HG03457 (cell line): ENCODE data around the gene TJP2.
A peak's percentile ranks its signal among the peaks of the same experiment; 100 is the strongest.

ENCODE experiments used
- ATAC-seq: cut with Tn5 transposase; IDR thresholded peaks from one replicate; pipeline ENCODE4 v1.9.1; 2021; ENCODE audit warnings: moderate number of reproducible peaks; ENCODE audit not compliant: unreplicated experiment

TJP2 gene

DNA sequence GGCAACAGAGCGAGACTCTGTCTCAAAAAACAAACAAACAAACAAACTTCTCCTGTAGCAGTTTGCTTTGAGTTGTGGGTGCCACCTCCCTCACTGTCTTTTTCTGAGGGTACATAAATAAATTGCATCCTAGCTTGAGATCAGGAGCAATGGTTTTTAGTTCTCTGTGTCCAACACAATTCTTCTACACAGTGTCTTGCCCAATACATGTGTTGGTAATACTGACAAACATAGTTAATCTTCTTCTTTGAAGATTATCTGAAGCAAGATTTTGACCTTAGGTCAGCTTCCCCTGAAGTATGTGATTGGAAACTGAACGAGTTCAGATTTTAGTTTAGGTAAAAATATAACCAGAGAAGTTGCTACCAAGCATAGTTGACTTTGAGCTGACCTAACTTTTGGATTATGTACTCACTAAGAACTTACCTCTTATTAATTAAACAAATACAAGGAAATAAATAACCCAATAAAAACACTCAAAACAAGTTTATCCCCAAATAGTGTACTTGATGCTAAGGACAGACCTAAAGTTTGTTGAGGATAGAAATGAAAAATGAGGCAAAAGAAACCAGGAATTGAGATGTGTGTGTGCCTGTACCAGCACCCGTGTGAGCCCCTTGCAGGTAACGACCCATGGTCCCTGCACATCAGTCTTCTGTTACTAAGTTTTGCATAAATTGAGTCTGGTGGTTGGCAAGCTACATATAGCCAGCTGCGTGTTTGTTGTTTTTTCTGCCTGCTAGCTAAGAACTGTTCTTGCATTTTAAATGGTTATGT lies 16.2 kb downstream of the TJP2 start:
- peak; percentile 64 for ATAC-seq

DNA sequence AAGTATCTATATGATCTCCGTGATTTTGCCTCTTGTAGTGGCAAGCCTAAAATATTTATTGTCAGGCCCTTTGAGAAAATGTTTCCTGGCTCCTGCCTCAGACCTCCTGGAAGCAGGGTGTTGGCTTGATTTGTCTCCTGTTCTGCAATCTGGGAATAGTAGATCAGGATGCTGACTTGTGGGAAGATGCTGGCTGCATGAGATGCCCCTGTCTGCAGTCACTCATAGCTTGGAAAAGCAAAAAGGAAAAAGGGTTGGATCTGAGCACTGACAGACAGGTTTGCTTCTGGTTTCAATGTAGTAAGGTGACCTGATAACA lies 16.7 kb downstream of the TJP2 start:
- no peak for ATAC-seq

DNA sequence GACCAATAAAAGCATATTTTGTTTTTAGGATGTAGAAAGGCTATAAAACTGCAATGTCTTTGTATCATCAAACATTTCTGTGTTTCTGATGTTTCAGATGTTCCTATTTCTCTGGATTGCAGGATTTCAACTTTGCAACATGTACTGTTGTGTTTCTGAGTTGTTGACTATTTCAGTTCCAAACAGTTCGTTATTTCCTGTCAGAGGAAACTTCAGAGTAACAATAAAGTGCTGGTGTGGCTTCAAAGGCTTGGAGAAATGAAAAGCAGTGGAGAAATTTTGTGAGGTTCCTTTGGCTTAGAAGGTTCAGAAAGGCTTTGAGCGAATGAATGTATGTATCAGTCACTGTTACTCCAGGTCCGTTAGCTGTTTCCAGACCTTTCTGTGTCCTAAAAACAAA lies 17.2 kb downstream of the TJP2 start:
- no peak for ATAC-seq

DNA sequence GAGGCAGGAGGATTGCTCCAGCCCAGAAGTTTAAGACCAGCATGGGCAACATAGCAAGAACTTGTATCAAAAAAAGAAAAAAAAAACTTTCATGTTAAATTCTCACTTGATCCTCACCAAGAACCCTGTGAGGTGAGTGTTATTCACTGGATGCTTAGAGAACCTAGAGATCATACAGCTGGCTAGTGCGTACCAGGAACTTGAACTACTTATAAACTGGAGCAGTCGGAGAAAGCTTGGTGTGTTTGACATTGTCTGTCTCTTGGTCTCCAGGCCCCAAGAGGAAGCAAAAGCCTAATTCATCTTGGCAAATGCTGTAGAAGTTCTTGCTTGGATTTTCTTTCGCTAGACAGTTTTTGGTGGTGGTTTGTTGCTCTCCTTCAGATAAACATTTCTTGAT lies 18.1 kb downstream of the TJP2 start:
- ATAC-seq, result no peak

DNA sequence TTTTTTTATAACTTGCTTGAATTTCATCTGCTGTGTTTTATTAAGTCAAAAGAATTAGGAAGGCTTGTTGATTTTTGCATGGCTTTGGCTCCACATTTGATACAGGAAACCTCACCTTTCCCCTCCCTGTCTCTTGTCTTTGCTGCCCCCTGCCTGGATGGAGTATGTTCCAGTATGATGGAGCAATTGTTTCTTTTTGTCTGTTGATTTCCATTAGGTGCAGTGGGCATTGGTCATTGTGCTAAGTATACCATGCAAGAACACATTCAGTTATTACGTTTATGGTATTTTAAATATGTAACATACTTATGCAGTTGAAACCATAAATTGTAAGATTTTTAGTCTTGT lies 19.6 kb downstream of the TJP2 start:
- no peak for ATAC-seq

DNA sequence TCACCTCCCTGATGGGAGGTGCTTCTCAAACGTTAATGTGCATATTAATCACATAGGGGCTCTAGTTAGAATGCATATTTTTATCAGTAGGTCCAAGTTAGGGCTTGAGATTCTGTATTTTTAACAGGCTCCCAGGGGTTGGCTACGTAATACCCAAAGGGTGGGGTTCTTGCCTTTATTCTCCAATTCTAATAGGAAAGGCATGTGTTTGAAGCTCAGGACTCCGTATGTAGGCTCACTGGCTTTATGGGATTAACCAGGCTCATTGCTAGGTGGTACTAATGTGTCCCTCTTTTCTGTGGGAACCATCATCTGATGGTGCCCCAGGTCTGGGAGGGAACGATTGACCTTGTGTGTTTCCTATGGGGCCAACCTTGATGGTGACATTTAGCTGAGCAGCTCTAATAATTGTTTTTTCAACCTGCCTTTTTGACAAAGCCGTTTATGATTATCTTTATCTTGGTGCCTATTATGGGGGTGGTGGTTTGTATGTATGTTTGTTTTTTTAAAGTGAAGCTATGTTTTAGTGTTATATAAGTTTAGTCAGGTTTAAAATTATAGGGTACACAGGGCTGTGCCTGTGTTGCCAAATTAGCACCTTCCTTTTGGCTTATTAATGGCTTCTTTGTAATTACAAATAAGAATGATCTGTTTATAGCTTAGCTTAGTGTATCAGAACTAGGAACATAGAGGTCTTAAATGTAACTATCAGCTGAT lies 20.8 kb downstream of the TJP2 start:
- ATAC-seq, result no peak

DNA sequence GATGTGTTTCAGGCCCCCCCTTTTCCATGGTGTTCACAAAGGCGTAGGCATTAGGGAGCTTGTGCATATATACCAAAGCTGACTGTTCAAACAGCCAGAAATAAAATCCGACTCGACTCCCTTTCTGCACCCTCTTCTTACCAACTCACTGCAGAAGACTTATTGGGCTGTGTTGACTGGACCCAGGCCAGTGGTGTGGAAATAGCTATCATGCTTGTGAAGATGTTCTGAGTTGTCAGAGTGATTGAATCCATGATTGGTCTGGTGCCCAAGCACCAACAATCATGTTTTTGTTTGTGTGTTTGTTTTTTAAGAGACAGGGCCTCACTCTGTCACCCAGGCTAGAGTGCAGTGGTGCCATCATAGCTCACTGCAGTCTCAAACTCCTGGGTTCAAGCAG lies 21.6 kb downstream of the TJP2 start:
- ATAC-seq, result no peak

DNA sequence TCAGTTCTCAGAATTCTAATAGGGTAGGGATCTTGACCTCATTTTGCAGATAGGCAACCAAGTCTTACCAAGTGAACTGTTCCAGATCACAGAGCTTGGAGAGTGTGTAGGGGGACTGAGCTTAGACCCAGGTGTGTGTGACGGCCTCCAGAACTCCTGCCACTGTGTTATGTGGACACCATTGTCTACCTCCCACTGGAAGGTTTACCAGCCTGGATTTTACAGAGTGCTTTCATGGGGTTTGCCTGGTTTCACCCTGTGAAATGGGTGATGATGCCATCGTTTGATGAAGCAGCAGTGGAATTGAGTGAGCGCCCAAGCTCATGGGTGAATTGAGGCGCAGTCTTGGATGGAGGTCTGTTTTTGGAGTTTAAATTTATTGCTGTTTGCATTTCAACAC lies 23.6 kb downstream of the TJP2 start:
- no peak for ATAC-seq

DNA sequence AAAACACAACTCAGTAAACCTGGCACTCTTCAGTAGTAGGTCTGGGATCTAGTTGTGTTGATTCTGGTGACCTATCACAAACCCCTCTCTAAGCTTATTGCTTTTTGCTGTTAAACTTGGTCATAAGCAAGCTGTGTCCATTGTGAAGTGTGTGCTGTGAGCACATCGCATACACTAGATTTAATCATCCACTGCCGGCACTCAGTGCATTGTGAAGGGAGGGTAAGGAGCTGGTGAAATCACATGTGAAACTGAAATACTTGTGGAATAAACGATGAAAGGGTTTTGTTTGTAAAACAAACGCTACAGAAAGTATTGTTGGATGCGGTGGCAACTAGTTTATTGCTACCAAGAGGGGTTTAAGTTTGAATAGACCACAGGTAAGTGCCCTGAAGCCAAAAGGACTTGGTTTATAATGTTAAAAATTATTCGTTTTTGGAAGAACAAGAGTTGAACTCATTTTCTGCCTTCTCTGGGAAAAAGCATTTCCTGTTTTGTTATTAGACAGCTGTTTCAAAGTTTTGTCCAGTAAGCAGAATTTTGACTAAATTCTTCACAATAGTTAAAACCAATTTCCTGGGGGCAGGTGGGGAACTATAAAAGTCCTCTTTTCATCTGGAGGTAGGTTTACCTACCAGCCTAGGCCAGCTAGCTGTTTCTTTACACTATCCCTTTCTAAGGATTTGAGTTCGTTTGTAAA lies 24.6 kb downstream of the TJP2 start:
- ATAC-seq, result no peak

DNA sequence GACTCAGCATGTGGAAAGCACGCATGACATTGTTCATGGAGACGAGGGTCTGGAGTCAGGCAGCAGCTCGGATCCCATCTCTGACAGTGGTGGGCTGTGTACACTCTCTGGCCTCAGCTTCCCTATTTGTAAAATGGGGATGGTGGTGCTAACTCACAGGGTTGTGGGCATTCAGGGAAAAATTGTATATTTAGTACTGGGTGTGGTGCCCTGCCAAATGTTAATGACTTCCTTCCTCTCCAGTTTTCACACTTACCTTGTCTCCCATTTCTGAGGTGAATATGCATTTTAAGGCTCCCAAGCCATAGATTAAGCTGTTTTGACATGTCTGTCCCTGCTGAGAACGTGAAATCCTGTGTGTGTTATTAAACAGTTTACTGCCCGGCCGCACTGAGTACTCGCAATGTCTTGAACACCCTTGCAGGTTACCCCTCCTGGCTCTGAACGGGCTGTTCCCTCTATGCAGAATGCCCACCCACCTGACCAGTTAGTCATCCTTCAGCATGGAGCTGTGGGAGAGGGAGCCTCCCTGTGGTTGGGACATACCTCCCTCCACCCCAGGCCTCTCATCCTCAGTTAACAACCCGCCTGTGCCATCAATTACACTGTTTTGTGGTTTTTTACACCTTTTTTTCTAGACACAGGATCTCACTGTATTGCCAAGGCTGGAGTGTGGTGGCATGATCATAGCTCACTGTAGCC lies 25.8 kb downstream of the TJP2 start:
- no peak for ATAC-seq

DNA sequence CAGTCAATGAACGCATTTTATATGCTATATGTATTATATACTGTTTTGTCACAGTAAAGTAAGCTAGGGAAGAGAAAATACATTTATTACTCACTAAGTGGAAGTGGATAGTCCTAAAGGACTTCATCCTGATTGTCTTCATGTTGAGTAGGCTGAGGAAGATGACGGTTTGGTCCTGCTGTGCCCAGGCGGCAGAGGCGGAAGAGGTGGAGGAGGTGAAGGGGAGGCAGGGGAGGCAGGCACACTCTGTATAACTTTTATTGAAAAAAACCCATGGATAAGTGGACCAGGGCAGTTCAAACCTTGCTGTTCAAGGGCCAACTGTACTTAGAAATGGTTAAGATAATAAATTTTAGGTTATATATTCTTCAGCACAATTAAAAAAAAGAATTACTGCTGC lies 28.5 kb downstream of the TJP2 start:
- no peak for ATAC-seq

DNA sequence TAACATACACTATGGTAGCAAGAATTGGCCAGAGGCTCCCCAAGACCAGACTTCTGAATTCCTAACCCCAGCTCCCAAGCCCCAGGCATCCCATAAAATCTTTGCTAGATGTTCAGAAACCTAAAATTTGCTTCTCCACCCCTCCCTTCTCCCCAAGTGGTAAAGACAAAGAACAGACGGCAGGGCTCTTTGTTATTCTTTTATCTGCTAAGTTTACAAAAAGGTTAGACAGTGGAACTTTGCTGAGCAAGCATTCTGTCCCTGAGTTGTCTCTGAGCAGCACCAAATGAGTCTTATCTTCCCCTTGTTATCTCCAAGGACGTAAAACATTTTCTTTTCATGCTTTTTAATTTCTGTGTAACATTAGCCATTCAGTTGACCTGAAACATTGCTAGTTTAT lies 30.2 kb downstream of the TJP2 start:
- ATAC-seq, result no peak

DNA sequence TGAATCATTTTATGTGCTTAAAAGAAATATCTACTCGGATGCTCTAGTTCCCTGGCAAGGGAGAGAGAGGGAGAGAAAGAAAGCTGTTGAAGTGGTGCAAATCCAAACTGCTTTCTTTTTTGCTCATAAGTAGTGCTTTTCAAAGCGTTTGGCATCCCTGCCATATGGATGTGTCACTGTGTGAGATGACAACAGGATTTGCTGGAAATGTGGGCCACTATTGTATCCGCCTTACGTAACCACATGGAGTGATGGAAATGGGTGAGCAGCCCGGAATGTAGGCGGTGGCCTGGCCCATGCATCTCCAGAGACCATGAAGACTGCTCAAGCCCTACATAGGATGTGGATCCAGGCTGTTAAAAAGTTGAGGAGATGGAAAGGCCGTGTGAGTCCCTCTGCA lies 30.8 kb downstream of the TJP2 start:
- no peak for ATAC-seq

DNA sequence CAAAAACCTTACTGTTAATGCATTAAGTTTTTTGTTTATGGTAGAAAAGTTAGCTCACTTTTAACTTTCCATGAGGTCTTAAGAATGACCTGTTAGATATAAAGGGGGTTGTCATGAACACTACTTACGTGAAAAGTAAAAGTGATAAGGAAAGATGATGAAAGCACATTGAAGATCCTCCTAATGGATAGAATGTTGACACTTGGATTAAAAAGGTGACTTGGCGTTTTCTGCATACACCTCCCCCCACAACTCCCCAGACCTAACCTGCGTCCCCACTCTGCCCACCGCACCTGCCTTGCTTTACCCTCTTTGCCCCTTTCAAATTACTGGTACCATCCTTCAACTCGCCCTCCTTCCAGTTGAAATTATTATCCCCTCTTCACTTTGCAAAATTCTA lies 32.0 kb downstream of the TJP2 start:
- no peak for ATAC-seq

DNA sequence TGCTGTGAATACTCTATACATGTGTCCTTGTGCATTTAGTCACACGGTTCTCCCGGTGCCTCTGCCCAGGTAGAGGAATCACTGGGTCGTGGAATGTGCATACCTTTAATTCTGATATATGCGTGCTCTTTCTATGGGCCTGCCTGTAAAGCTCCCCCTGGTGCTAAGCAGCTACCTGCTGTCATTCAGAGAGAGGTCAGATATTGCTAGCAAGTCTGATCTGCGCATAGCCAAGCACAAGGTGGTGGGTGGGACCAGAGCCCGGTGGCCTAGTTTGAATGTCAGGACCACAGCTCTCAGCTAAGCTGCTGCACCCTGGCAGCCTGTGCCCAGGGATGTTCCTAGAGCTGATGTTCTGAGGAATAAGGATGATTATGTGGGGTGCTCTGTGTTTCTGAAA lies 33.4 kb downstream of the TJP2 start:
- no peak for ATAC-seq

DNA sequence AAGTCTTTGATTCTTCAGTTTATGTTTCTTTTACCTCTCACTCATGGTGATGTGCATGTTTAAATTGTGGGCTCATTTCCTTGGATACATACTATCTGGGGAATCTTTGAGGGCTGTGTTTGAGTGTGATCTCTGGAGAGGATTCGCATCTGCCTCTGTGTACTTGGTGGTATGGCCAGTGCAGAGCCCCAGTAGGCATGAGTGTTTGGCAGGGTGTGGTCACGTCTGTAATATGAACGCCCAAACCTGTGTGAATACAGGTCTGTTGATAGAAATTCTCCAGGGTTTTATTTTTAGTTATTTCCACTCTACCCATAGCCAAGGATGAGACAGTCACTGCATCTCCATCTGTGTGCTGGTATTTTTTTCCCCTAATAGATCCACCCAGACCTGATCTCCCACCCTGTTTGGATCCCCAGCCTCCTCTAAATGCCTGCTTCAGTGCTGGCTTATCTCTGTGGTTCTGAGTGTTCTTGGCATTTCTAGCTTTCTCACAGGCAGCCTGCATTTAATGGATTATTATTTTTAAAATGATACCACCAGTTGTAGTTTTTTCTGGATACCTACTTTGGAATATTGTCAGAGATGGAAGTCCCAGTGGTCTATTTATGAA lies 37.5 kb downstream of the TJP2 start:
- no peak for ATAC-seq

DNA sequence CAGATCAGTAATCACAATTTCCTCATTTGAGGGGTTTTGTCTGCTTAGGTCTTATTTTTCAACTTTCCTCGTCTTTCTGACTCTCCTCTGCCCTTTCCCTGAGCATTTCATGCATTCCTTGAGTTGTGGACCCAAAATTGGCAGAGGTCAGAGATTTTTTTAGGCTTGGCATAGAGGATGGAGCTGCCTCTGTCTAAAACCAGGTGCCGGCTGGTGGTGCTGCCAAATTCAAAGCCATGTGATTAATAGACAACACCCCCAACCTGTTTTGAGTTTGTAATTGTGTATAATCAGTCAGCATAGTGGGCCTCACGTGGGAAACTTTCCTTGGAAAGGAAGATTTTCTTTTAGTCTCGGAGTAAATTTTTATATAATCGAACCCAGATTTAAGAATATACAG lies 39.6 kb downstream of the TJP2 start:
- ATAC-seq, result no peak

DNA sequence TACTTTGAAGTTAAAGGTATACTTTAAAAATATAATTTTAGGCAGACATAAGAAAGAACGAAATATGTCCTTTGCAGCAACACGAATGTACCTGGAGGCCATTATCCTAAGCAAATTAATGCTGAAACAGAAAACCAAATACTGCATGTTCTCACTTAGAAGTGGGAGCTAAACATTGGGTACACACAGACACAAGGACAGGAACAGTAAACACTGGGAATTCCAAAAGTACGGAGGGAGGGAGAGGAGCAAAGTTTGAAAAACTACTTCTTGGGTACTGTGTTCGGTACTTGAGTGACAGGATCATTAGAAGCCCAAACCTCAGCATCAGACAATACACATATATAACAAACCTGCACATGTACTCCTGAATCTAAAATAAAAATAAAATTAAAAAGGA lies 40.9 kb downstream of the TJP2 start:
- no peak for ATAC-seq

DNA sequence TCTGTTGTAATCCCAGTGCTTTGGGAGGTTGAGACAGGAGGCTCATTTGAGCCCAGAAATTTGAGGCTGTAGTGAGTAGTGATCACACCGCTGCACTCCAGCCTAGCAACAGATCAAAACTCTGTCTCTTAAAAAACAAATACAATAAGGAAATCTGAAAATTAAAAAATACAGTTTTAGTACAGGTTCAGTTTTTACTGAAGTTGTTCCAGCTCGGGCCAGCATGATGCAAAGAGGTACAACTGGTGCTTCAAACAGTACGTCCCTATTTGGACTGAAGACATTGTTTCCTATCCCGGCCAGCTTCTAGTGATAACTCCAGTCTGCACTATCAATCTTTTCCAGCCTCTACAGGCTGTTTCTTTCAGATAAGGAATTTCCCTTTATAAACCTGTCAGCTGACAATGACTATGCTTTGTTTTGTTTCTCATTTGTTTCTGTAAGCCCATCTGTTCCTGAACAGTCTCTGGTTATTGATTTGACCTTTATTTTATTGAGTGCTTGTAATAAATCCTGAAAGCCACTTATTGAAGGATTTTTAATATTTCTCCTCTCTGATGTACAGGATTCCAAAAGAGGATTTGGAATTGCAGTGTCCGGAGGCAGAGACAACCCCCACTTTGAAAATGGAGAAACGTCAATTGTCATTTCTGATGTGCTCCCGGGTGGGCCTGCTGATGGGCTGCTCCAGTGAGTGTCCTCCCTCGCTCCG lies 41.9 kb downstream of the TJP2 start:
- ATAC-seq, result no peak

DNA sequence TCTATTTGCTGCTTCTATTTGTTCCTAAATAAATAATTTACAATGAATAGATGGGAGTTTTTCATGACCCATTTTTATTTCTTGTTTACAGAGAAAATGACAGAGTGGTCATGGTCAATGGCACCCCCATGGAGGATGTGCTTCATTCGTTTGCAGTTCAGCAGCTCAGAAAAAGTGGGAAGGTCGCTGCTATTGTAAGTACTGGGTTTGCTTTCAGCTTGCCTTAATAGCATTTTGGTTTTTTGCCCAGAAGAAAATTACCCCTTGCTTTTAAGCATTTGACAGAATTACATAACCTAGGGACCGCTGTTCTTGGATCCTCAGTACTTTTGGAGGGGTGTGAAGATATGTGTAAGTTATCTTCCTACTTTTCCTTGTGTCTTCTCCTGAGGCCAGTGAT lies 44.1 kb downstream of the TJP2 start:
- ATAC-seq, result no peak

DNA sequence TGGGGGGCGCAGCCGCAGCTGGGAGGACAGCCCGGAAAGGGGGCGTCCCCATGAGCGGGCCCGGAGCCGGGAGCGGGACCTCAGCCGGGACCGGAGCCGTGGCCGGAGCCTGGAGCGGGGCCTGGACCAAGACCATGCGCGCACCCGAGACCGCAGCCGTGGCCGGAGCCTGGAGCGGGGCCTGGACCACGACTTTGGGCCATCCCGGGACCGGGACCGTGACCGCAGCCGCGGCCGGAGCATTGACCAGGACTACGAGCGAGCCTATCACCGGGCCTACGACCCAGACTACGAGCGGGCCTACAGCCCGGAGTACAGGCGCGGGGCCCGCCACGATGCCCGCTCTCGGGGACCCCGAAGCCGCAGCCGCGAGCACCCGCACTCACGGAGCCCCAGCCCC lies 47.0 kb downstream of the TJP2 start:
- no peak for ATAC-seq
